Kidney epithelial cell (primary cell): ENCODE results near the gene NAPB. TPM values are rescaled to one million over a fixed set of nuclear protein-coding genes. Genes with fewer than 3 reads are reported as not detected.

Experiments used
- DNase-seq: peaks from one replicate; pipeline ENCODE4 v3.0.0-alpha.2; 2010; ENCODE audit warnings: low read depth
- H3K27me3 ChIP-seq: 2 replicates; pipeline ENCODE4 v1.6.0; 2011; ENCODE audit warnings: low read length; ENCODE audit not compliant: control insufficient read depth, insufficient read depth
- H3K36me3 ChIP-seq: 2 replicates; pipeline ENCODE4 v1.5.1; 2011; ENCODE audit warnings: low read length; ENCODE audit not compliant: control insufficient read depth, insufficient read depth
- H3K4me3 ChIP-seq: 2 replicates; pipeline ENCODE4 v1.5.1; 2011; ENCODE audit warnings: low read depth, mild to moderate bottlenecking, control low read depth, low read length
- CTCF ChIP-seq: IDR thresholded peaks from 2 replicates; pipeline ENCODE4 v1.5.1; 2011; ENCODE audit warnings: mild to moderate bottlenecking, moderate library complexity, low read length, control low read depth, inconsistent platforms; ENCODE audit not compliant: insufficient read depth, poor library complexity, severe bottlenecking
- total RNA-seq: library from RNA; depleted of rRNA; stranded (reverse); fragments of >200 nt; gene quantifications from 2 replicates; pipeline ENCODE4 v1.2.3, GENCODE V29; 2015

NAPB gene
- total RNA-seq, 1 donor from 2014 or later, result 3.0 TPM

- Histone ChIP-seq H3K27me3 (no peaks in the 10 kb centered on the region), H3K36me3 (no peaks in the 10 kb centered on the region), H3K4me3 (no peak overlapping the region)
- TF ChIP-seq CTCF, result no peak
- no peak for DNase-seq
These were observed 96.2 kb downstream of the NAPB start for GRCh38 chr20:23325107-23325506.

Other genes starting within 250 kb of the NAPB start
- 59.6 and 71.6 TPM in 2 replicates for gene NXT1, start 70.7 kb downstream of the NAPB start, total RNA-seq
- gene GZF1, start 59.3 kb downstream of the NAPB start, total RNA-seq, result 13.0 and 20.0 TPM in 2 replicates
- not detected in 2 replicates for gene CSTL1, start 18.2 kb upstream of the NAPB start, total RNA-seq
- gene CST11, start 31.4 kb upstream of the NAPB start, total RNA-seq, result not detected in 2 replicates
- gene CST8, start 69.6 kb upstream of the NAPB start, total RNA-seq, result not detected in 2 replicates
- gene CST9L, start 147.0 kb upstream of the NAPB start, total RNA-seq, result not detected in 2 replicates
- not detected in 2 replicates for gene CST9, start 184.4 kb upstream of the NAPB start, total RNA-seq
- 303 and 381 TPM in 2 replicates for gene CST3, start 216.5 kb upstream of the NAPB start, total RNA-seq